Measurements from ENCODE around the gene ZFP1.

ZFP1 gene

DNA sequence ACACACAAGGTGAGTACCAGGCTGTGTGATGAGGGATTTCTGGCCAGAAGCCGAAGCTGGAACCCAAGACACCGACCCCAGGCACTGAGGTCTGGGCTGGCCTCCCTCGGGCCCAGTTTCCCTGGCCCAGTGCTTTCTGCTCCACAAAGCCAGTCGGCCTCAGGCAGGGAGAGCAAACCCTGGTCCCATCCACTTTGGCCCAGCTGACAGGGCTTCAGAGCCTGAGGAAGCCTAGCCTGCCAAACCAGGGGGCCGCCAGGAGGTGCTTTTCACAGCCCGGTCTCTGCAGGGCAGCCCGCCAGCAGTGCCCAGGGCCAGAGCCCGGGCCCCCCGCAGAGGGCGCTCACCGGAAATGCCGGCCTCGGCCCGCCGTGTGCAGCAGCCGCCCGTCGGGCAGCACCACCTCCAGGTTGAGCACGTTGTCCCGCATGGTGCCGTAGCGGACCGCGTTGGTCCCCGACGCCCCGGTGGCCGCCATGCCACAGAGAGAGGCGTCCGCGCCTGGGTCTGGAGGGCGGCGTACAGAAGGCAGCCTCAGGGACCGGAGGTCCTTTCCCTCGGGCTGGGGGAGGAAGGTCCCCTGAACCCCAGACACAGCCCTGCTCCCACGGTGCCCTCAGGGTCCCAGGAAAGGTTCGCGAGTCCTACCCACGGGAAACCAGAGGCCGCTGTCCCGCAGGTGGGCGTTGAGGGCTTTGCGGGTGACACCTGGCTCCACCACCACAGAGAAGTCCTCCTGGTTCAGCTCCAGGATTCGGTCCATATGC is 34.0 kb upstream of the ZFP1 start:
- H3K4me3 ChIP-seq (ENCODE audit: low read depth in 1 of 2, low read length in 2 of 2): no peak overlapping the region
- no peak overlapping the region for H3K4me2 ChIP-seq (ENCODE audit: insufficient read depth, low read length)
- no peak overlapping the region for H3K9ac ChIP-seq (ENCODE audit: low read depth, low read length)
- ATAC-seq (ENCODE audit: insufficient read depth, low read depth) (no peak), DNase-seq (no peak)
- H3K4me1 ChIP-seq (ENCODE audit: insufficient read depth, low read length): peaks cover 30% of the 10 kb centered on the region
- H2AFZ ChIP-seq (ENCODE audit: low read depth, low read length): no peak overlapping the region
- H3K27ac ChIP-seq (ENCODE audit: low read length): no peak overlapping the region
- H3K9me3 ChIP-seq (ENCODE audit: insufficient read depth, low read length, severe bottlenecking): no peaks in the 10 kb centered on the region
- peaks cover 3% of the 10 kb centered on the region; the same call in 1 of the 2 replicates for H3K36me3 ChIP-seq (ENCODE audit: insufficient read depth, low read length)
- peaks cover 2% of the 10 kb centered on the region; the same call in 1 of the 2 replicates for H4K20me1 ChIP-seq (ENCODE audit: insufficient read depth, low read length)
- TF ChIP-seq, protein P1, sequence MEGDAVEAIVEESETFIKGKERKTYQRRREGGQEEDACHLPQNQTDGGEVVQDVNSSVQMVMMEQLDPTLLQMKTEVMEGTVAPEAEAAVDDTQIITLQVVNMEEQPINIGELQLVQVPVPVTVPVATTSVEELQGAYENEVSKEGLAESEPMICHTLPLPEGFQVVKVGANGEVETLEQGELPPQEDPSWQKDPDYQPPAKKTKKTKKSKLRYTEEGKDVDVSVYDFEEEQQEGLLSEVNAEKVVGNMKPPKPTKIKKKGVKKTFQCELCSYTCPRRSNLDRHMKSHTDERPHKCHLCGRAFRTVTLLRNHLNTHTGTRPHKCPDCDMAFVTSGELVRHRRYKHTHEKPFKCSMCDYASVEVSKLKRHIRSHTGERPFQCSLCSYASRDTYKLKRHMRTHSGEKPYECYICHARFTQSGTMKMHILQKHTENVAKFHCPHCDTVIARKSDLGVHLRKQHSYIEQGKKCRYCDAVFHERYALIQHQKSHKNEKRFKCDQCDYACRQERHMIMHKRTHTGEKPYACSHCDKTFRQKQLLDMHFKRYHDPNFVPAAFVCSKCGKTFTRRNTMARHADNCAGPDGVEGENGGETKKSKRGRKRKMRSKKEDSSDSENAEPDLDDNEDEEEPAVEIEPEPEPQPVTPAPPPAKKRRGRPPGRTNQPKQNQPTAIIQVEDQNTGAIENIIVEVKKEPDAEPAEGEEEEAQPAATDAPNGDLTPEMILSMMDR (IDR thresholded peaks at IDR 0.05; ENCODE audit: borderline replicate concordance, extremely low read depth, low read length, poor library complexity, severe bottlenecking): no peak
- no peaks in the 10 kb centered on the region for H3K27me3 ChIP-seq (ENCODE audit: insufficient read depth, low read length, poor library complexity)
- peaks cover 18% of the 10 kb centered on the region for H3K79me2 ChIP-seq (ENCODE audit: insufficient read depth, low read length)

GRCh38 chr16:75114946-75115825 is 33.1 kb upstream of the ZFP1 start:
- H3K79me2 ChIP-seq (ENCODE audit: insufficient read depth, low read length): peaks cover 9% of the 10 kb centered on the region
- no peaks in the 10 kb centered on the region for H3K9me3 ChIP-seq (ENCODE audit: insufficient read depth, low read length, severe bottlenecking)
- no peak for ATAC-seq (ENCODE audit: insufficient read depth, low read depth)
- no peak overlapping the region for H3K4me2 ChIP-seq (ENCODE audit: insufficient read depth, low read length)
- H3K4me1 ChIP-seq (ENCODE audit: insufficient read depth, low read length): peaks cover 22% of the 10 kb centered on the region
- no peak overlapping the region for H2AFZ ChIP-seq (ENCODE audit: low read depth, low read length)
- H3K4me3 ChIP-seq (ENCODE audit: low read depth in 1 of 2, low read length in 2 of 2): no peak overlapping the region
- H3K9ac ChIP-seq (ENCODE audit: low read depth, low read length): no peak overlapping the region
- H3K27ac ChIP-seq (ENCODE audit: low read length): no peak overlapping the region
- H3K36me3 ChIP-seq (ENCODE audit: insufficient read depth, low read length): no peaks in the 10 kb centered on the region
- TF ChIP-seq EZH2 (IDR thresholded peaks at IDR 0.05; ENCODE audit: borderline replicate concordance, low read depth, low read length, severe bottlenecking): no peak
- TF ChIP-seq, protein P1 (IDR thresholded peaks at IDR 0.05; ENCODE audit: borderline replicate concordance, extremely low read depth, low read length, poor library complexity, severe bottlenecking): no peak
- H3K27me3 ChIP-seq (ENCODE audit: insufficient read depth, low read length, poor library complexity): no peaks in the 10 kb centered on the region
- H4K20me1 ChIP-seq (ENCODE audit: insufficient read depth, low read length): peaks cover 2% of the 10 kb centered on the region; the same call in 1 of the 2 replicates
- DNase-seq: no peak

- Histone ChIP-seq H3K27me3 (ENCODE audit: insufficient read depth, low read length, poor library complexity) (no peaks in the 10 kb centered on the region), H4K20me1 (ENCODE audit: insufficient read depth, low read length) (no peaks in the 10 kb centered on the region; the same call in 1 of the 2 replicates), H3K4me1 (ENCODE audit: insufficient read depth, low read length) (peaks cover 11% of the 10 kb centered on the region), H2AFZ (ENCODE audit: low read depth, low read length) (no peak within 1 kb of the TSS), H3K9me3 (ENCODE audit: insufficient read depth, low read length, severe bottlenecking) (peaks cover under 1% of the 10 kb centered on the region), H3K4me3 (ENCODE audit: low read depth in 1 of 2, low read length in 2 of 2) (no peak within 1 kb of the TSS), H3K9ac (ENCODE audit: low read depth, low read length) (no peak within 1 kb of the TSS), H3K79me2 (ENCODE audit: insufficient read depth, low read length) (peaks cover 7% of the 10 kb centered on the region), H3K36me3 (ENCODE audit: insufficient read depth, low read length) (no peaks in the 10 kb centered on the region), H3K4me2 (ENCODE audit: insufficient read depth, low read length) (no peak within 1 kb of the TSS), H3K27ac (ENCODE audit: low read length) (no peak within 1 kb of the TSS)
- TF ChIP-seq, protein P1 (IDR thresholded peaks at IDR 0.05; ENCODE audit: borderline replicate concordance, extremely low read depth, low read length, poor library complexity, severe bottlenecking): no peak
- TF ChIP-seq EZH2 (IDR thresholded peaks at IDR 0.05; ENCODE audit: borderline replicate concordance, low read depth, low read length, severe bottlenecking): no peak
- no peak for ATAC-seq (ENCODE audit: insufficient read depth, low read depth)
- DNase-seq: no peak
Measured at GRCh38 chr16:75116081-75116910, 32.0 kb upstream of the ZFP1 start, which contains the start of gene LDHD. LDHD (minus strand) TSS chr16:75116780; CDS start chr16:75116720, 60 bp downstream.
